ENCODE measurements around the gene CDKN2AIPNL.
"Not testable (repeated sequence)": the region's sequence is repeated elsewhere in the genome, so short reads cannot be mapped to it uniquely, and the experiment has no call there.

The CDKN2AIPNL gene

DNA sequence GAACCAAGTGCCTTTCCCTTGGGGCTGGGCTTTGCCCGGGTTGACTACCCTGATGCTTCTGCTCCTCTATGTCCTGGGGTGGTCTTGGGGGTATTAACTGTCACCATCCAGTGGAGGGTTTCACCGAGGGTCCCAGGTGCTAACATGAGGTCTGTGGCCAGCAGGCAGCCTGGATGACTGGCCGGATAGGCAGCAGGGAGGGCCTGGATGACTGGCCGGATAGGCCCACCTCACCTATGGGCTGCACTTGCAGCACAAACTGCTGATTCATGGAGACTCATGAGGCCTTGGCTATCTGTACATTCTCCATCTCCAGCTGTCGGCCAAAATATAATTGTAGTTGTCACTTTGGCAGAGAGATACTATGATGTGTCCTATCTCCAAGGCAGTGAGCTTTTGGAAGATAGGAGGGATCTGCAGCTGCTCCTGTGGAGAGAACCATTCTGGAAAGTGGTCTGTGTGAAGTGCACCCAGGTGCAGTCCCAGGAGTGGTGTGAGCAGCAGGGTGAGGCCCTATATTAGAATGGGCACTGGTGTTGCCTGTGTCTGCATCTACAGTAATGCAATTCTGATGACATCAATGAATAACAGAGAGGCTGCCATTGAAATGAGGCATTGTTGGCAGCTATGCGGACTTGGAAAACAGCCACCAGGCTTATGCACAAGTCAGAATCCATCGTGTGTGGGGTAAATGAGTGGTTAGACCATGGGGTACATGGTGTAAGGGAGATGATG lies 26.3 kb upstream of the CDKN2AIPNL start:
- DNase-seq (ENCODE audit: low spot score), result no peak

DNA sequence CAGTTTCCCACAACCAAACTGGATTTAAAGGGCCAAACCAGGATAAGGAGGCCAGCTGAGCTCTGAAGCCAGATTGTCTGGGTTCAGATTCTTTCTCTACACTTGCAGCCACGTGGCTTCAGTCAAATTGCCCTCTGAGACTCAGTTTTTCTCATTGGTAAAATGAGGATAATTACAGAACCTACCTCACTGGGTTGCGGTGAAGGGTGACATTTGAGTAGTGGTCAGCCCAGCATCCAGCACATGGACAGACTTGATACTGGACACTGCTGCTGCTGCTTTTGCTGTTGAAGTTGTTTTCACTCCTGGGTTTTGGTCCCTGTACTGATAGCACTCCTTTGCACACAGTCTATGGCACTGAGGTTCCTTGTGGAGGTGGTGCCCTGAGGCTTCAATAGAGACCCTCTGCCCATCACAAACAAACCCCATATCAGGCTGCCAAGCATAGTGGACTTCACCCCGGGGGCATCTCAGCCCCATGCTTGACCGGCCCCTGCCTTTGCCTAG lies 25.7 kb upstream of the CDKN2AIPNL start:
- DNase-seq (ENCODE audit: low spot score), result no peak

DNA sequence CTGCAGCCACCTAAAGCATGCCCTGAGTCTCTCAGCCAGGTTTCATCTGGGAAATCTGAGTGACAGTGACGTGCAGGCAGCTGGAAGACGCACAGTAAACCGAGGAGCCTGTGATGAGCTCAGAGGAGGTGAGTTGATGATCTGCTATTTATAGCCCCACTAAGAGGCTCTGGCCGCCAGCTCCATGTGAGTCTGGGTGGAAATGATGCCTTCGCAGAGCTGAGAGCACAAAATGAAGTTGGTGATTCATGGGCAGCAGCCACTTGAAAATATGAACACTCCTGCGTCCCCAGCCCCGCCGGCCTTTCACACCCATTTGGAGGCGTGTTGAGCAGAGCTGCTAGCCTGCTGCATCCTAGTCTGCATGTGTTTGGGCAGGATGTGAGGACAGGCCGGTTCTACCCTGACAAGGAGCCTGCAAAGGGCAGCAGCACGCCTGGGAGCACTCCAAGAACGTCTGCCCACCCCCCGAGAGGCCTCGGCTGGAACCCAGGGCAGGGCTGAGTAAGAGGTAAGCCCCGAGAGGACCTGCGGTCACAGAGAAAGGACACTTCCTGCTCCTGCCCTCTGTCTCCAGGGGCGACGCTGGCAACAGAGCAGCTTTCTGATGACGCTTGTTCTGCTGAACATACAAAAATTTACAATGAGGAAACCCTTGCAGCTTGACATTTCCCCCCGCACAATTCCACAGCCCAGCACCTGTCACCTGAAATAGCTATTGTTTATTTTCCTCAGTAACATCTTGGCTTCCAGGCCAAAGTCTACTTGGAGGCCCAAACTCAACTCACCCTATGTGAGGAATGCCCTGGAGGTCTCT lies 25.1 kb upstream of the CDKN2AIPNL start:
- no peak for DNase-seq (ENCODE audit: low spot score)

DNA sequence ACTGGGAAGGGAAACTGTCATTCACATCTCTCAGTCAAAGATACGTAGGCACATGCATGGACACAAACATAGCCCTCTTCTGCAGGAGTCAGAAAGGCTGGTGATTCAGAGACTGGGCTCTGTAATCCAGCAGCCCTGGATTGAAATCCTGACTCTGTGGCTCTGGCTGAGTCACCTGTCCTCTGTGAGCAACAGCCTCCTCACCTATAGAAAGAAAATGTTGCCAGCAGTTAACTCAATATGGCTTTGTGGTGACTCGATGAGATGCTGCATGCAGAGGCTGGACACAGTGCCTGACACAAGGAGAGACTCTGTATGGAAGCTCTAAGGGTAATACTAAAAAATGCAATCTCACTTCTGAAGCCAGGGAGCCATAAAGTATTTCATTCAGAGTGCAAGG lies 23.9 kb upstream of the CDKN2AIPNL start:
- DNase-seq (ENCODE audit: low spot score), result no peak

DNA sequence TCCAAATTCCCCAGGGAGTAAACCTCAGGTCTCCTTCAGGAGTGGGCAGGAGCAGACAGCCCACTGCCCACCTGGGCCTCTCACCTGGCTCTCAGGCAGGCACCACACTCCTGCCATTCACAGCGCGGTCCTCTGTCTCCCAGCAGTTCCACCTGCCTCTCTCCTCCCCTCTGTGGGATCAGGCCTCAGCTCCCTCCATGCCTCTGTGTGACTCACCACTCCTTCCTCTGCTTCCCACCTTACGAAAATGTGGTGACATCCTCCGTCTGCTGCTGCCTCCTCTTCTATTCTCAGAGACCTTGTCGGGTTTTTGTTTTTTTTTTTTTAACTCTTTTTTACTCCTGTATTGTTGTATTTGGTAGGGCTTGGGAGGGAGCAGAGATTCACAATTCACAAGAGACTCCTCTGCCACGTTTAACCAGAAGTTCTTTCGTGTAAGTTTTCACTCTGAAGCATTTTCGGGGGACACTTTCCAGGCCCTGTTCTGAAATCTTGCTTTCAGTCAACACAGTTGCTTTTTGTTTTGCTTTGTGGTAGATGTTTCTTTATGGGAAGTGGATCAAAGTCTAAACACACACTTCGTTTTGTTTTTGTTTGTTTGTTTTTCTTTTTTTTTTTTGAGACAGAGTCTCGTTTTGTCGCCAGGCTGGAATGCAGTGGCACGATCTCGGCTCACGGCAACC lies 21.1 kb upstream of the CDKN2AIPNL start:
- no peak for DNase-seq (ENCODE audit: low spot score)

DNA sequence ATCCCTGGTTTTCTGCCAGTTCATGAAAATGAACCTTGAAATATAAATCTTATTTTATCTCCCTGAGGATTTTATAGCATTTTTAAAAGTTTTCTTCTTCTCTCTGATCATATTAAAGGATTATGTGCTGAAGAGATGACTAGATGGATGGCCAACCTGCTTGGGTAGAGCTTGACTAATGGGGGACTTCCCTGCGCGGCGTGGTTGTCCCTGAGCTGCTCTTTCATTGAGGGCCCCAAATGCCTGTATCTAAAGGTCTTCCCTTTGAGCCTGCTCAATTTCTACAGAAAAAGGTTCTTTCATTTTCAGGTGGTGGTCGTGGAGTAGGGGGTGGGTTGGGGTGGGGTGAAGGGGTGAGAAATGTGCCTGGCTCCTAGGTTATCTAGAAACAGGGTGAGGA lies 20.5 kb upstream of the CDKN2AIPNL start:
- no peak for DNase-seq (ENCODE audit: low spot score)

DNA sequence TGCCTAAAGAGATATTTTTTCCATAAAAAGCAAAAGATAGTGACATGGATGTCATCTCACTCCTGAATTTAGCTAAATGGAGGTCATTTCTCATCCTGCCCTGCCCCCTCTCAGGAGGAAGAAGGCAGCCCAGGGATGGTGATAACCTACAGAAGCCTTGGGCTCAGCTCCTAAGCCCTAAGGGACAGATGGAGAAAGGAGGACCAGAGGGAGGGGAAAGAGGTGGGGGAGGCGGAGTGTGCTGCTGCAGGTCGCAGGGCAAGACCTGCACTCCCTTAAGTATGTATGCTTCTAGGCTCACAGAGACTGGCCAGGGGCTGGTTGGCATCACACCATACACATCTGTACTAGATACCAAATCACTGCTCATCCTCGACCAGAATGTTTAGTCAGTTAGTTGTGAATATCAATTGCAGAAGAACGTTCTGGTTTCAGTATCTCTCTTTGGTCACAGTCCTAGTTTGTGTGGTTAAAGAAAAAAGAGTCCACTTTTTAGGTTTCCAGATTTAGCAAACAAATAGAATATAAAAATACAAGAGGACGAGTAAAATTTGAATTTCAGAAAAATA lies 18.4 kb upstream of the CDKN2AIPNL start:
- DNase-seq (ENCODE audit: low spot score), result no peak

DNA sequence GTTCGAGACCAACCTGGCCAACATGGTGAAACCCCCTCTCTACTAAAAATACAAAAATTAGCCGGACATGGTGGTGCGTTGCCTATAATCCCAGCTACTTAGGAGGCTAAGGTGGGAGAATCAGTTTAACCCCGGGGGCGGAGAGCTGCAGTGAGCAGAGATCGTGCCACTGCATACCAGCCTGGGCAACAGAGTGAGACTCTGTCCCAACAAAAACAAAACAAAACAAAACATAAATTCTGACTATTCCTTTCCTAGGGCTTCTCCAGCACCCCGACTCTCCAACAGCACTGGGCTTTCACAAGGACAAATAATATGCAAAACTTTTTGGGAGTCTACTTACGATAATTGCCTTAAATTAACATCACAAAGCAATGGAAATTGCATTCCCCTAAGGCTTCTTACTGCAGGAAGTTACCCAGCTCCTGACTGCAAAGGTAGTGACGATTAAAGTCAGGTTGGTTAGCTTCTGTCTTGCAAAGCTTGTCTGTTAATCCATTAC lies 15.9 kb upstream of the CDKN2AIPNL start:
- no peak for DNase-seq (ENCODE audit: low spot score)

DNA sequence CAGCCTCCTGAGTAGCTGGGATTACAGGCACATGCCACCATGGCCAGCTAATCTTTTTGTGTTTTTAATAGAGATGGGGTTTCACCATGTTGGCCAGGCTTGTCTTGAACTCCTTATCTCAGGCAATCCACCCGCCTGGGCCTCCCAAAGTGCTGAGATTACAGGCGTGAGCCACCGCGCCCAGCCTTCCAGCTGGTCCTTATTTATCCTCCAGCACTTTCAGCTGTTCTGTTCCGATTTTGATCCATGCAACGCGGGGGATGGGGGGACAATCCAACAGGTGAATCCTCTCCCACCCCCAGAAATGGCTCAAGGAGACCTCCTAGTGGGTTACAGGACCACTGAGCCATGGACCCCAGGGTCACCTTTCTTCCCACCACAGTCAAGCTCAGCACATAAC lies 14.7 kb upstream of the CDKN2AIPNL start:
- no peak for DNase-seq (ENCODE audit: low spot score)

DNA sequence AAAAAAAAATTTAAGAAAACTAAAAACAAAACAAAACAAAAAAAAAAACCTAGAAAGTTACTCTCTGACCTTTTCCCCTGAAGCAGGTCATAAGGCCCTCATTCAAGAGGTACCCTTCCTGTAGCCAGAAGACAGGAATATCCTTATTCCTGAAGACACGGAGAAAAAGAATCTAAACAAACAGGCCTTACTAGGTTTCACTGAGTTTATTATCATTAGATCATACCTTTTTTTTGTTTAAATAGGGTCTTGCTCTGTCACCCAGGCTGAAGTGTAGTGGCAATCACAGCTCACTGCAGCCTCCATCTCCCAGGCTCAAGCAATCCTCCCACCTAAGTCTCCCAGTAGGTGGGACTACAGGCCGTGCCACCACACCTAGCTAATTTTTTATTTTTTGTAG lies 11.7 kb upstream of the CDKN2AIPNL start:
- no peak for DNase-seq (ENCODE audit: low spot score)

DNA sequence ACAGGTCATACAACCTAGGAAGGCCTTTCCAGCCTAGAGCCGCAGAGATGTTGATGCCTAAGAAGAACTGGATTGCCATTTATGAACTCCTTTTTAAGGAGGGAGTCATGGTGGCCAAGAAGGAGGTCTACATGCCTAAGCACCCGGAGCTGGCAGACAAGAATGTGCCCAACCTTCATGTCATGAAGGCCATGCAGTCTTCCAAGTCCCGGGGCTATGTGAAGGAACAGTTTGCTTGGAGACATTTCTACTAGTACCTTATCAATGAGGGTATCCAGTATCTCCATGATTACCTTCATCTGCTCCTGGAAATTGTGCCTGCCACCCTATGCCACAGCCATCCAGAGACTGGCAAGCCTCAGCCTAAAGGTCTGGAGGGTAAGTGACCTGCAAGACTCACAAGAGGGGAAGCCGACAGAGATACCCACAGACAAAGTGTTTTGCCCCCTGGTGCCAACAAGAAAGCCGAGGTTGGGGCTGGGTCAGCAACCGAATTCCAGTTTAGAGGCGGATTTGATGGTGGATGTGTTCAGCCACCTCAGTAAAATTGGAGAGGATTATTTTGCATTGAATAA lies 11.2 kb upstream of the CDKN2AIPNL start:
- DNase-seq (ENCODE audit: low spot score), result no peak

DNA sequence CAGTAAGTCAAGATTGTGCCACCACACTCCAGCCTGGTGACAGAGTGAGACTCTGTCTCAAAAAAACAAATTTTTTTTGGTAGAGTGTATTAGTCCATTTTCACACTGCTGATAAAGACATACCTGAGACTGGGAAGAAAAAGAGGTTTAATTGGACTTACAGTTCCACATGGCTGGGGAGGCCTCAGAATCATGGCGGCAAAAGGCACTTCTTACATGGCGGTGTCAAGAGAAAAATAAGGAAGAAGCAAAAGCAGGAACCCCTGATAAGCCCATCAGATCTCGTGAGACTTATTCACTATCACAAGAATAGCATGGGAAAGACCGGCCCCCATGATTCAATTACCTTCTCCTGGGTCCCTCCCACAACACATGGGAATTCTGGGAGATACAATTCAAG lies 9.4 kb upstream of the CDKN2AIPNL start:
- DNase-seq (ENCODE audit: low spot score), result not testable (repeated sequence)

DNA sequence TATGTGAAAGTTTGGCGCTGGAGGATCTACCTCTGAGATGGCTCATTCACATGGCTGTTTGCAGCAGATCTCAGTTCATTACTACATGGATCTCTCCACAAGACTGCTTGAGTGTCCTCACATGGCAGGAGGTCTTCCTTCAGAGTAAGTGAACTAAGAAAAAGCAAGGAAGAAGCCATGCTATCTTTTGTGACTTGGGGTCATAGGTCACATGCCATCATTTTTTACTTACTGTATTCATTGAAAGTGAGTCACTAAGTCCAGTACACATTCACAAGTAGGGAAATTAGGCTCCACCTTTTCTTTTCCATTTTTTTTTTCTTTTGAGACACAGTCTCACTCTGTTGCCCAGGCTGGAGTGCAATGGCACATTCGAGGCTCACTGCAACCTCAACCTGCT lies 8.7 kb upstream of the CDKN2AIPNL start:
- DNase-seq (ENCODE audit: low spot score), result no peak

DNA sequence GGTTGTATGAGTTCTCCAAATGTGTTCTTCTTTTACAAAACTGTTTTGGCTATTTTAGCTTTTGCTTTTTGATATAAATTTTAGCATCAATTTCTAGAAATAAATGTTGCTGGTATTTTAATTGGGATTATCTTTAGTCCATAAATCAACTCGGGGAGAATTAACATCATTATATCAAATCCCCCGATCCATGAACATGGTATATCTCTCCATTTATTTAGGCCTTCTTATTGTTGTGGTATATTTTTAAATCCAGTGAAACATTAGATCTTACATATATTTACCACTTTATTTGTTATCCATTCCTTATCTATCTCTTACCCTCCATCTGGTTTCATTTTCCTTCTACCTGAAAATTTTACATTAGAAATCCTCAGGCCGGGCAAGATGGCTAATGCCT lies 7.3 kb upstream of the CDKN2AIPNL start:
- DNase-seq (ENCODE audit: low spot score), result no peak

DNA sequence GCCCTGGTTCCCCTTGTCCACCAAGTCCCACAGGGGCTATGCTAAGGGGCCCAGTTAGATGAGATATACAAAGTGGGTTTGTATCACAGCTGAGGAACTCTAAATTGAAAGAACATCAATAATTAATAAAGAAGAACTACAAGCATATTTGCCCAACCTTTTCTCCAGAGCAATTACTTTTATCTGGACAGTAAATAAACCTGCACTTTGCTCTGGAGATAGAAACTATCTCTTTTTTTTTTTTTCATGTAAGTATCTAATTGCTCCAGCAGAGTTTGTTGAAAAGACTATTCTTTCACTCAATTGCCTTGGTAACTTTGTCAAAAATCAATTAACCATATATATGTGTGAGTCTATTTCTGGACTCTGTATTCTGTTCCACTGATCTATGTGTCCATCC lies 6.0 kb upstream of the CDKN2AIPNL start:
- no peak for DNase-seq (ENCODE audit: low spot score)

DNA sequence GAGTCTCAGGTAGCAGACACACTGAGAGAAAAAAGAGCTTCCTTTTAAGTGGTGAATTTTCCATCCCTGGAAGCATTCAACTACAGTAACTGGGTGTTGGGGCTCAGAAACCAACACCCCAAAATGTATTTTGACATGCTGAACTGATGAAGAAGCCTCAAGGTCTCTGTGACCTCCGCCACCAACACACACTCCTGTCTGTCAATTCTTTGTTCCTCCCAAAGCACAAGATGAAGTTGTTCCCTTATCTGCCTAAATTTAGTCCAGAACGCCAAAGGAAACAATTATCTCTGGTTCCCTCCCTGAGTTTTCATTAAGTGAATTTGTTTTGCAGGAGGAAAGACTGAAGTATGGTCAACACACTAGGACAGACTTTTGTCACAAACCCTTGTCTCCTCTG lies 1.4 kb upstream of the CDKN2AIPNL start:
- DNase-seq (ENCODE audit: low spot score), result no peak

DNA sequence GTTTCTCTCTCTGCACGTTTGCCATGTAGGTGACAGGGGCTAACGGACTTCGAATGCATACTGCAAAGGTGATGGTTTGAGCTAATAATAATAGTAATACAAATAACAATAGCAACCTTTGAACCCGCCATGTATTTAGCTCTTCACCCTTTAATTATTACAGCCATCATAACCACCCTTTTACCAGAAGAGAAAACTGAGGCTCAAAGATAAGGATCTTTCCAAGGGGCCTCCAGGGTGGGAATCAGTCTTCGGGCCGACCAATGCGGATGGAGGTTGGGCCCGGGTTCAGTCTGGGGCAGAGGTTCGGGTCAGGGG lies 494 bp downstream of the CDKN2AIPNL start:
- no peak for DNase-seq (ENCODE audit: low spot score)

DNA sequence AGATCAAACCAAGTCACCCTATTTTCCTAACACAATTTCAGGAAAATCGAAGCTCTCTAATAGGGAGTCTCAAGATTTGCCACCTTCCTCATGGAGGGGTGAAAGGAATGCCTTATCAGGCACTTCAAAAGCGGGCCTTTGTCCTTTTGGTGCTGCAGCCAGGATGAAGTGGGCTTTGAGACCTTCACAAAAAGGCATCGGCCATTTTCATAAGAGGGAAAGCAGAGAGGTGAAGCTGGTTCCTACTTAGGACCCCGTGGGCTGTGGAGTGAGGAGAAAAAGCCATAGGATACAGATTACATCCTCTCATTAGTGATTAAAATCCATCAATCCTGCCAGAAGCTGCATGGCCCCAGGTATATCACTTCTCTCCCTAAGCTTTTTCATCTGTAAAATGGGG lies 859 bp downstream of the CDKN2AIPNL start:
- DNase-seq (ENCODE audit: low spot score), result no peak

DNA sequence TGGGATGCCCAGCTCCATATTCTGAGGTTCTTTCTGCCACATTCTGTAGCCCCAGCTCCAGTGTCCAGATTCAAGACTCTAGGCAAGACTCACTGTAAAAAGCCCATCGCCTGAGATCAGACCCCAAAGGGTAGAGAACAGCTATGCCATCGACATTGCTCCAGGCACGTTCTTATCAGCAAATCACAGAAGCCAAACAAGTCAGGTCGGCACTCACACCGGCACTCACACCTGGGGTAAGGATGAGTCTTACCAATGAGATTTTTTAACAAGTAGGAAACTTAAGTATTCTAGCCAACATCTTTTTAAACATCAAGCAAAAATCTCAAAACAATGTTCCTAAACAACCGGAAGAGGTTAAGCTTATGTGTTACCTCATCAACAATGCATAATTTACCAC lies 2.4 kb downstream of the CDKN2AIPNL start:
- DNase-seq (ENCODE audit: low spot score), result no peak

DNA sequence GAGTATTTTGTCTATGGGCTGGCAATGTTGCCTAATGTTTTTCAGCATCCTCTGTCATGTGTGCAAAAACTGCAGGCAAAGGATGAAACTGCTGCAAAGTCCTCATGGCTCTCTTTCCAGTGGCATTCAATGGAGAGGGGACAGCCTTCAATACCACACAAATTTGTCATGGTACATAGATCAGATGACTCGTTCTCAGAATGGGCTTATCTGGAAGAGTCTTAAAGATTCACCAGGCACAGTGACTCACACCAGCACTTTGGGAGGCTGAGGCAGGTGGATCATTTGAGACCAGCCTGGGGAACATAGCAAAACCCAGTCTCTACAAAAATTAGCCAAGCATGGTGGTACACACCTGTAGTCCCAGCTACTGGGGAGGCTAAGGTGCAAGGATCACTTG lies 5.3 kb downstream of the CDKN2AIPNL start:
- DNase-seq (ENCODE audit: low spot score), result no peak

DNA sequence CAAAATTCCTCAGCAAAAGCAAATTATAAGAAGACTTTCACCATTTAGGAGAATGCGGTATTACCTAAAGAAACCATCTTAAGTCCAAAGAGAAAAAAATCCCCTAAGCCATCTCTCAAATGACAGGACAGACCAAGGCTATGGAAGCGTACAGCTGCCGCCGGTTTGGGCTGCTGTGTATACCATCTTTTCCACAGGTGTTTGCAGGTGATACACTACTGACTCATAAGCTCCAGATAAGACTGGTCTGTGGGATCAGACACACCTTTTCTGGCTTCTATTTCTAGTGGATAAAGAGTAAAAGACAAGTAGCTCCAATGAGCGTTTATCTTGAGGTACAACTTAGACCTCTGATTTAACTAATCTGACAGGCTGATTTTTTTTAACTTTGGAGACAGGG lies 7.7 kb downstream of the CDKN2AIPNL start:
- no peak for DNase-seq (ENCODE audit: low spot score)

DNA sequence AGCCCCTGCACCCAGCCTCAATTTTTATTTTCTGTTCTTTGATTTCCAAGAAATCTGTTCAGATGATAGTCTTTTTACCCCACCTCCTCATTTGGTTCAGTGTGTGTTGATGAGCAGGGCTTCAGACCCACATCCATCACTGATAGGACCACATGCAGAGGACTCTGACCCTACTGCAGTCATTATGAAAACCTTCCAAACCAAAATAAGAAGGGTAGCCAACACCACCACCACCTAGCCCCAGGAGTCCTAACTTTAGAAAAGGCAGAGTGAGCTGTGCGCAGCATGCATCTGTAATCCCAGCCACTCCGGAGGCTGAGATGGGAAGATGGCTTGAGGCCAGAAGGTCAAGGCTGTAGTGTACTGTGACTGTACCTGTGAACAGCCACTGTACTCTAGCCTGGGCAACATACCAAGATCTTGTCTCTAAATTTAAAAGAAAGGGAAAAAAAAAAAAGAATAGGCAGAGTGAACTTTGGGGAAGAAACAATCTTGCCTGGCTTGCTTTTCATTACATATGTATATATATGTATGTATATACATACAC lies 13.0 kb downstream of the CDKN2AIPNL start:
- no peak for DNase-seq (ENCODE audit: low spot score)
